ENCODE results near the gene TUBB8.
"Not testable (repeated sequence)": the region's sequence is repeated elsewhere in the genome, so short reads cannot be mapped to it uniquely, and the experiment has no call there.

Gene TUBB8

GRCh38 chr10:68156-68555 lies 19.1 kb upstream of the TUBB8 start:
- not testable (repeated sequence) for DNase-seq (ENCODE audit: low read depth); H3K4me3 ChIP-seq (ENCODE audit: low read depth, low read length)

DNA sequence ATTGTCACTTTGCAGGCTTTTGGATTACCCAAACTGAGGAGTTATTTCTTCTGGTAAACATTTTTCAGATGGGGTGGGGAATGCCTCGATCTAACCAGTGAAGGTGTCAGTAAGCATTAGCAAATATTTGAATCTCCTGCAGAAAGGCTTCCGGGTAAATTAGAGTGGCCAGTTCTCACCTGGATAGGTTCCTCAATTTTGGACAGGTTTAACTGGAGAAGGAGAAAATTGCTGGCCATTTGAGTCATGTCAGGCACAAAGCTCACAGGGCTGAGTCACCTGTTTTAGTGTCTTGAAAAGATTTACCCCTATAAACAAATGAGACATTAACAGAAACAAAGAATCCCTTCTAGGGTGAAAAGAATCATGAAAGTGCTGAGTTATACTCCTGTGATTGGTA lies 830 bp upstream of the TUBB8 start:
- H3K4me3 ChIP-seq (ENCODE audit: low read depth, low read length); DNase-seq (ENCODE audit: low read depth): not testable (repeated sequence)

- H3K4me3 ChIP-seq (ENCODE audit: low read depth, low read length); DNase-seq (ENCODE audit: low read depth): not testable (repeated sequence)
Observed at GRCh38 chr10:47864-48263, 1.2 kb downstream of the TUBB8 start.

GRCh38 chr10:13315-13635 lies 35.8 kb downstream of the TUBB8 start:
- H3K4me3 ChIP-seq (ENCODE audit: low read depth, low read length); DNase-seq (ENCODE audit: low read depth): not testable (repeated sequence)

DNA sequence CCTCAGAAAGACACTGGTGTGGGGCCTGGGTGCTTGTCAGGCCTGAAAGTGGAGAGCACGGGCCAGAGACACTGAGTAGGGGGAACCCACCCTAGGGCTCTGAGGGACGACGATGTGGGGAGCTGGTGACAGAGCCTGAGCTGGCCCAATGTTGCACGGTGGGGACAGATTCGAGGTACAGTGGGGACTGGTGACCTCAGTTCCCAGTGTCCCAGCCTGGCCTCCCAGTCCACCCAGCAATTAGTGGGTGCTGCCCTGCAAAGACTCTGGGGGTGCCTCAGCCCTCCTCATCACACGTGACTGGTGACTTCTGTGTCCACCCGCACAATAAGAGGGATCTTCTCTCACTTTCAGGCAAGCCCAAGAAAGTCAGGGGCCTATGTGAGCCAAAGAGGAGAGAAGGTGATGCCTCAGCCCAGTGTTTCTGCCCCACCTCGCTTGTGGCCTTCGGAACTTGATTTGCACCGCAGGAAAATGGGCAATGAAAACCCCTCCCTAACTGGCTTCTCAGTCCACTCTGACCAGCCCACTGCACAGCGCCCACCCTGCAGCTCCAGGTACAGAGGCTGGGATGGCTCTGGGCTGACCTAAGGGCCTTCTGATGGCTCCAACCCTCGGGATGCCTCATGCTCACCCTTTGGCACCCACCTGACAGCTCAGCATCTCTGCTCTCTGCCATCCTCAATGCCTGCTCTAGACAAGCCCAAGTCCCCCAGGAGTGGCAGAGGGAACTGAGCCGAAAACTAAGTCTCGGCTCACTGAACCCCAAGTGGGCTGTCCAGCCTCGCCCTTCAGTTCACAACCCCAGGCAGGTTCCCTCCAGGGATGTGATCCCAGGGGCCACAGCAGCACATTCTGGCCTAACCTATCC lies 36.4 kb downstream of the TUBB8 start:
- DNase-seq (ENCODE audit: low read depth); H3K4me3 ChIP-seq (ENCODE audit: low read depth, low read length): not testable (repeated sequence)

DNA sequence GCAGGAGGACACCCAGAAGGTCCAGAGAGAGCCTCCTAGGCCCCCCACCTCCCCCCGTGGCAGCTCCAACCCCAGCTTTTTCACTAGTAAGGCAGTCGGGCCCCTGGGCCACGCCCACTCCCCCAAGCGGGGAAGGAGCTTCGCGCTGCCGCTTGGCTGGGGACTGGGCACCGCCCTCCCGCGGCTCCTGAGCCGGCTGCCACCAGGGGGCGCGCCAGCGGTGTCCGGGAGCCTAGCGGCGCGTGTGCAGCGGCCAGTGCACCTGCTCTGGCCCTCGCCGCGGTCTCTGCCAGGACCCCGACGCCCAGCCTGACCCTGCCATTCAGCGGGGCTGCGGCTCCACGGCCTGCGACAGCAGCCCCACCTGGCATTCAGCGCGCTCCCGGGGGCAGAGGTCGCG lies 37.8 kb downstream of the TUBB8 start:
- DNase-seq (ENCODE audit: low read depth); H3K4me3 ChIP-seq (ENCODE audit: low read depth, low read length): not testable (repeated sequence)

DNA sequence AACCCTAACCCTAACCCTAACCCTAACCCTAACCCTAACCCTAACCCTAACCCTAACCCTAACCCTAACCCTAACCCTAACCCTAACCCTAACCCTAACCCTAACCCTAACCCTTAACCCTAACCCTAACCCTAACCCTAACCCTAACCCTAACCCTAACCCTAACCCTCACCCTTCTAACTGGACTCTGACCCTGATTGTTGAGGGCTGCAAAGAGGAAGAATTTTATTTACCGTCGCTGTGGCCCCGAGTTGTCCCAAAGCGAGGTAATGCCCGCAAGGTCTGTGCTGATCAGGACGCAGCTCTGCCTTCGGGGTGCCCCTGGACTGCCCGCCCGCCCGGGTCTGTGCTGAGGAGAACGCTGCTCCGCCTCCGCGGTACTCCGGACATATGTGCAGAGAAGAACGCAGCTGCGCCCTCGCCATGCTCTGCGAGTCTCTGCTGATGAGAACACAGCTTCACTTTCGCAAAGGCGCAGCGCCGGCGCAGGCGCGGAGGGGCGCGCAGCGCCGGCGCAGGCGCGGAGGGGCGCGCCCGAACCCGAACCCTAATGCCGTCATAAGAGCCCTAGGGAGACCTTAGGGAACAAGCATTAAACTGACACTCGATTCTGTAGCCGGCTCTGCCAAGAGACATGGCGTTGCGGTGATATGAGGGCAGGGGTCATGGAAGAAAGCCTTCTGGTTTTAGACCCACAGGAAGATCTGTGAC lies 38.7 kb downstream of the TUBB8 start:
- not testable (repeated sequence) for DNase-seq (ENCODE audit: low read depth); H3K4me3 ChIP-seq (ENCODE audit: low read depth, low read length)
